Fibroblast of lung (primary cell): ENCODE results near the gene LPP. TPM values are rescaled to one million over a fixed set of nuclear protein-coding genes. Genes with fewer than 3 reads are reported as not detected.

Experiments used
- DNase-seq, 2 donors: peaks; one replicate each; pipeline versions ENCODE4 v3.0.0 to v3.0.0-alpha.2; 2010; ENCODE audit warnings: low read depth in 2 of 2
- H2AFZ ChIP-seq: 2 replicates; pipeline ENCODE4 v1.5.1; 2012; ENCODE audit warnings: low read length, control low read depth, inconsistent platforms
- H3K27ac ChIP-seq: 2 replicates; pipeline ENCODE4 v1.5.1; 2011; ENCODE audit warnings: low read length, control low read depth; ENCODE audit not compliant: insufficient read depth
- H3K27me3 ChIP-seq: 2 replicates; pipeline ENCODE4 v1.5.1; 2011; ENCODE audit warnings: mild to moderate bottlenecking, low read length; ENCODE audit not compliant: control insufficient read depth, insufficient read depth
- H3K36me3 ChIP-seq: 2 replicates; pipeline ENCODE4 v1.5.1; 2011; ENCODE audit warnings: low read length; ENCODE audit not compliant: control insufficient read depth, insufficient read depth
- H3K4me1 ChIP-seq: 2 replicates; pipeline ENCODE4 v1.5.1; 2011; ENCODE audit warnings: low read length; ENCODE audit not compliant: control insufficient read depth, insufficient read depth; ENCODE audit errors: extremely low read depth
- H3K4me2 ChIP-seq: 2 replicates; pipeline ENCODE4 v1.5.1; 2011; ENCODE audit warnings: low read length, control low read depth; ENCODE audit not compliant: insufficient read depth; ENCODE audit errors: extremely low read depth
- H3K4me3 ChIP-seq, 4 experiments: fragments of 200-600 bp in 1 of 4; sonication (generic) in 1 of 4; replicated peaks in 1 of 4; 2 replicates each; pipeline ENCODE4 v1.5.1; 2011 to 2016; ENCODE audit warnings: low read length in 4 of 4, low read depth in 3 of 4, mild to moderate bottlenecking in 3 of 4, control low read depth in 2 of 4, inconsistent platforms in 1 of 4, mixed read lengths in 1 of 4; ENCODE audit not compliant: insufficient read depth in 1 of 4; ENCODE audit errors: control extremely low read depth in 1 of 4
- H3K79me2 ChIP-seq: 2 replicates; pipeline ENCODE4 v1.5.1; 2012; ENCODE audit warnings: mild to moderate bottlenecking, low read length, inconsistent platforms; ENCODE audit not compliant: control insufficient read depth, insufficient read depth
- H3K9ac ChIP-seq: 2 replicates; pipeline ENCODE4 v1.5.1; 2011; ENCODE audit warnings: mild to moderate bottlenecking, low read length, control low read depth; ENCODE audit not compliant: insufficient read depth
- H3K9me3 ChIP-seq: 2 replicates; pipeline ENCODE4 v1.5.1; 2012; ENCODE audit warnings: low read depth, low read length; ENCODE audit not compliant: control insufficient read depth, insufficient read depth
- H4K20me1 ChIP-seq: 2 replicates; pipeline ENCODE4 v1.5.1; 2011; ENCODE audit warnings: low read length; ENCODE audit not compliant: control insufficient read depth, insufficient read depth; ENCODE audit errors: extremely low read depth
- EZH2 ChIP-seq: IDR thresholded peaks from 2 replicates; pipeline ENCODE4 v1.5.1; 2012; ENCODE audit warnings: low read length, control low read depth, mild to moderate bottlenecking; ENCODE audit errors: missing control alignments
- polyA plus RNA-seq, 2 donors: library from polyadenylated mRNA; depleted of rRNA in 1 of 2; stranded (reverse) in 1 of 2; unstranded in 1 of 2; fragments of >200 nt; gene quantifications; 2 replicates each; pipeline ENCODE4 v1.2.1, GENCODE V29; 2011 to 2012; ENCODE audit warnings: missing spikeins in 1 of 2
- total RNA-seq: library from RNA; depleted of rRNA; stranded (reverse); fragments of >200 nt; gene quantifications from 2 replicates; pipeline ENCODE4 v1.2.1, GENCODE V29; 2014
- TF ChIP-seq, protein P1 (sequence below), 2 donors: IDR thresholded peaks in 1 of 2; conservative IDR thresholded peaks in 1 of 2; 1 replicate in 1 of 2; 2 replicates in 1 of 2; pipeline ENCODE4 v1.5.1; 2011 to 2012; ENCODE audit warnings: low read length in 2 of 2, control low read depth in 1 of 2, inconsistent platforms in 1 of 2, low read depth in 1 of 2, mild to moderate bottlenecking in 1 of 2

LPP gene
- total and polyA plus RNA-seq, 2 donors (not counting 1 experiment from before 2014, with no cell fraction given) = 69.0 to 124 TPM

DNA sequence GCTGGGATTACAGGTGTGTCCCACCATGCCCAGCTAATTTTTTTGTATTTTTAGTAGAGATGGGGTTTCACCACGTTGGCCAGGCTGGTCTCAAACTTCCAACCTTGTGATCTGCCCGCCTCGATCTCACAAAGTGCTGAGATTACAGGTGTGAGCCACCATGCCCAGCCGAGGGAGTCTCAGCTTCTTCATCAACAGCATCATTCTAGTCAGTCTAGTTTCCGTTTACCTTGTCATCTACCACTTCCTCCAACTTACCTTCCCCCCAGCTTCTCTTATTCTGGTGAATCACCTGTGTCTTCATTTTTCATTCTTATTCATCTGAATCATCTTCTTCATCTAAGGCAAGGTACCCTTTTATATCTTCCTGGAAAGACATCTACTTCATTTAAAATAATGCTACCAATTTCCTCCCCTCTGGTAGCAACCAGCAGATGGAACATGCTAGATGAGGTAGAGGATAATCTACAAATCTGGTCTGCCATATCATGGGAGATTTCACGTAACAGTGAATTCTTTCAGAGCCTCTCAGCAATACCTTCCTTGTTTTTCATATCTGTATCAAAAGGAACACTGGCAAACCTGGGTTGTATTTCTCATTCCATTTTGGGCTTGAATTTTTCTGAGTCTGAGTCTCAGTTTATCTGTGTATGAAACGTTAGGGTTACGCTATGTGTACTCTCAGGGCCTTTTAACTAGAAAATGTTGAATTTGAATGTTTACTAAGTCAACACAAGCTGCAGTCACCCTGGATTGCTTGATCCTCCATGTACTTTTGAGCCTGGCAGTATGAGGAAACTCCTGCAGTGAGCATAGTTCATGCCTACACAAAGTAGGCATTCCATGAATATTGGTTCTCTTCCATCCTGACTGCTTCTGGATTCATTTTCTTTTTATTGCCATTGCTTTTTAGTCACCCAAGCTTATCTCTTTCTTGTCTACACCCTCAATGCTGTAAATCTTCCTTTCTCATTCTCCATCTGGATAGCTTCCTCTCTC, 16.8 kb downstream of the LPP start:
- TF ChIP-seq, protein P1, sequence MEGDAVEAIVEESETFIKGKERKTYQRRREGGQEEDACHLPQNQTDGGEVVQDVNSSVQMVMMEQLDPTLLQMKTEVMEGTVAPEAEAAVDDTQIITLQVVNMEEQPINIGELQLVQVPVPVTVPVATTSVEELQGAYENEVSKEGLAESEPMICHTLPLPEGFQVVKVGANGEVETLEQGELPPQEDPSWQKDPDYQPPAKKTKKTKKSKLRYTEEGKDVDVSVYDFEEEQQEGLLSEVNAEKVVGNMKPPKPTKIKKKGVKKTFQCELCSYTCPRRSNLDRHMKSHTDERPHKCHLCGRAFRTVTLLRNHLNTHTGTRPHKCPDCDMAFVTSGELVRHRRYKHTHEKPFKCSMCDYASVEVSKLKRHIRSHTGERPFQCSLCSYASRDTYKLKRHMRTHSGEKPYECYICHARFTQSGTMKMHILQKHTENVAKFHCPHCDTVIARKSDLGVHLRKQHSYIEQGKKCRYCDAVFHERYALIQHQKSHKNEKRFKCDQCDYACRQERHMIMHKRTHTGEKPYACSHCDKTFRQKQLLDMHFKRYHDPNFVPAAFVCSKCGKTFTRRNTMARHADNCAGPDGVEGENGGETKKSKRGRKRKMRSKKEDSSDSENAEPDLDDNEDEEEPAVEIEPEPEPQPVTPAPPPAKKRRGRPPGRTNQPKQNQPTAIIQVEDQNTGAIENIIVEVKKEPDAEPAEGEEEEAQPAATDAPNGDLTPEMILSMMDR (conservative IDR thresholded peaks at IDR 0.05 in 1 of 2, IDR thresholded peaks at IDR 0.05 in 1 of 2; ENCODE audit: low read depth in 1 of 2, low read length in 2 of 2) = no peak
- TF ChIP-seq EZH2 = no peak
- Histone ChIP-seq H3K27me3 (no peaks in the 10 kb centered on the region), H3K36me3 (no peaks in the 10 kb centered on the region), H2AFZ (no peak overlapping the region), H3K9me3 (no peaks in the 10 kb centered on the region), H3K27ac (no peak overlapping the region), H3K9ac (no peak overlapping the region), H3K4me1 (no peaks in the 10 kb centered on the region), H3K79me2 (peaks cover 60% of the 10 kb centered on the region), H4K20me1 (no peaks in the 10 kb centered on the region), H3K4me2 (no peak overlapping the region), H3K4me3 (no peak overlapping the region)
- DNase-seq = no peak

DNA sequence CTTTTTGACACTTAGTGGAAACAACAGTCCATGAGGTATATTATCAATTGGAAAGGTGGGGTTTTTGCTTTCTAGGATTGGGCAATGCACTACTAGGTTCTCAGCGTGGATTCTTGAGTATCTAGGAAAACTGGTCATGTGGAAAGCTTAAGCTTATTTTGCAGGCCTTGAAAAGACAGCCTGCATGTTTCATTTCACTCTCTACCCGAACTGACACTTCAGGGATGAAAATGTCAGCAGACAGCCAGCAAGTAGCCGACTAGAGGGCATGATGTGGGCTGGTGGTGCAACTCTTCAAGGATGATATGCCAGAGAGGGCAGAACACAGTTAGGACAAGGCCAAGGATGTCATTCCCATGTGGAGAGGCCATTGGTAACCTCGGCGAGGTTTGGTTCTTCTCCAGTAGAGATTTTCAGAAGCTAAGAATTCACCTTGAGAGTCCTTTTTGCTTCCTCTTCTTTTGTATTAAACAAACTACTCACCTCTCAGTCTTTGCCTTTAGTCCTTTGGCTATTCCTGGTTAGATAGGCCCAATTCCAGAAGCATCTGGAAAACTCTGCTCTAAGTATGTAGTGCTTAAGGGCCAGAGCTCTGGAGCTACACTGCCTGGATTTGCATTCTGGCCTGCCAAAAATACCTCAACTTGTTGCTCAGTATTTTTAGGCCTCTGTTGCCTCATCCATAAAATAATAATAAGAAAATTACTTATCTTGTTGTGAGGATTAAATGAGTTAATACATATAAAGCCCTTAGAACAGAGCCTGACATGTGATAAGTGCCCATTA, 17.9 kb downstream of the LPP start:
- Histone ChIP-seq H3K27ac (no peak overlapping the region), H2AFZ (no peak overlapping the region), H3K4me3 (no peak overlapping the region), H3K9ac (no peak overlapping the region), H3K4me2 (no peak overlapping the region), H4K20me1 (no peaks in the 10 kb centered on the region), H3K36me3 (no peaks in the 10 kb centered on the region), H3K9me3 (no peaks in the 10 kb centered on the region), H3K4me1 (no peaks in the 10 kb centered on the region), H3K79me2 (peaks cover 60% of the 10 kb centered on the region), H3K27me3 (no peaks in the 10 kb centered on the region)
- no peak for TF ChIP-seq EZH2
- TF ChIP-seq, protein P1 (conservative IDR thresholded peaks at IDR 0.05 in 1 of 2, IDR thresholded peaks at IDR 0.05 in 1 of 2; ENCODE audit: low read depth in 1 of 2, low read length in 2 of 2) = no peak
- no peak for DNase-seq
